GM19043 (cell line): ENCODE measurements around the gene CRYBA2.

Source experiments
- ATAC-seq: cut with Tn5 transposase; IDR thresholded peaks from one replicate; pipeline ENCODE4 v1.9.1; 2021; ENCODE audit warnings: low read depth; ENCODE audit not compliant: unreplicated experiment

The CRYBA2 gene

GRCh38 chr2:219024059-219024458, 30.8 kb upstream of the CRYBA2 start:
- ATAC-seq: no peak

- no peak for ATAC-seq
These were observed 29.9 kb upstream of the CRYBA2 start for GRCh38 chr2:219023045-219023605.

- no peak for ATAC-seq
These were observed 29.4 kb upstream of the CRYBA2 start for GRCh38 chr2:219022616-219023015.

- no peak for ATAC-seq
These were observed 28.8 kb upstream of the CRYBA2 start for GRCh38 chr2:219022041-219022440.

- ATAC-seq: no peak
These were observed 28.4 kb upstream of the CRYBA2 start for GRCh38 chr2:219021591-219021990.

GRCh38 chr2:219020604-219021365, 27.6 kb upstream of the CRYBA2 start:
- no peak for ATAC-seq

GRCh38 chr2:219019436-219019835, 26.2 kb upstream of the CRYBA2 start:
- no peak for ATAC-seq

- no peak for ATAC-seq
These were observed 25.5 kb upstream of the CRYBA2 start for GRCh38 chr2:219018726-219019125.

GRCh38 chr2:219018286-219018685, 25.1 kb upstream of the CRYBA2 start:
- no peak for ATAC-seq

GRCh38 chr2:219017201-219017931, 24.1 kb upstream of the CRYBA2 start:
- ATAC-seq: no peak

- ATAC-seq: no peak
These were observed 23.5 kb upstream of the CRYBA2 start for GRCh38 chr2:219016721-219017120.

- ATAC-seq: no peak
These were observed 17.7 kb upstream of the CRYBA2 start for GRCh38 chr2:219010873-219011272.

- ATAC-seq: peak; percentile 49
These were observed 17.0 kb upstream of the CRYBA2 start for GRCh38 chr2:219010162-219010756.

GRCh38 chr2:219009294-219009693, 16.1 kb upstream of the CRYBA2 start:
- no peak for ATAC-seq

GRCh38 chr2:219003979-219004378, 10.8 kb upstream of the CRYBA2 start:
- no peak for ATAC-seq

- ATAC-seq: no peak
These were observed 10.0 kb upstream of the CRYBA2 start for GRCh38 chr2:219003267-219003634.

- ATAC-seq: no peak
These were observed 9.4 kb upstream of the CRYBA2 start for GRCh38 chr2:219002395-219003266.

GRCh38 chr2:219001577-219002394, 8.6 kb upstream of the CRYBA2 start:
- no peak for ATAC-seq

GRCh38 chr2:219001100-219001576, 7.9 kb upstream of the CRYBA2 start:
- ATAC-seq: no peak
